Occipital lobe (tissue), 3 donors: Measurements from ENCODE around the gene ZNF157. TPM values are rescaled to one million over a fixed set of nuclear protein-coding genes. Genes with fewer than 3 reads are reported as not detected.

Source experiments
- DNase-seq: peaks from one replicate; lab custom pipeline; 2025; lab: John Stamatoyannopoulos, UW
- small RNA-seq: library from RNA; depleted of rRNA; stranded (forward); fragments of <200 nt; gene quantifications from one replicate; pipeline ENCODE3, GENCODE V24; 2014
- total RNA-seq: library from RNA; depleted of rRNA; stranded (reverse); fragments of >200 nt; gene quantifications from one replicate; pipeline ENCODE4 v1.2.3, GENCODE V29; 2014

The ZNF157 gene
- total RNA-seq, 1 donor from 2014 or later = 4.7 TPM

GRCh38 chrX:47446971-47447370 is 76.6 kb downstream of the ZNF157 start:
- DNase-seq = no peak

- no peak for DNase-seq
Observed at GRCh38 chrX:47447607-47448006, 77.2 kb downstream of the ZNF157 start.

GRCh38 chrX:47448165-47448806 is 77.9 kb downstream of the ZNF157 start:
- DNase-seq = no peak

- no peak for DNase-seq
Observed at GRCh38 chrX:47452112-47452511, 81.7 kb downstream of the ZNF157 start.

- no peak for DNase-seq
Observed at GRCh38 chrX:47456080-47456479, 85.7 kb downstream of the ZNF157 start.

- no peak for DNase-seq
Observed at GRCh38 chrX:47458528-47458927, 88.2 kb downstream of the ZNF157 start.

- DNase-seq = no peak
Observed at GRCh38 chrX:47460561-47460960, 90.2 kb downstream of the ZNF157 start.

Small RNA genes lying within 50 kb of the gene (small RNA-seq; reads per million reads assigned to genes)
- 0.17 reads per million for gene SNORA11C

Other genes starting within 250 kb of the ZNF157 start
- gene NDUFB11, start 225.9 kb upstream of the ZNF157 start, total RNA-seq = 50.4 TPM
- gene RBM10, start 225.4 kb upstream of the ZNF157 start, total RNA-seq = 38.7 TPM
- 127 TPM for gene UBA1, start 176.7 kb upstream of the ZNF157 start, total RNA-seq
- 63.5 TPM for gene CDK16, start 151.9 kb upstream of the ZNF157 start, total RNA-seq
- 131 TPM for gene USP11, start 137.6 kb upstream of the ZNF157 start, total RNA-seq
- 9.2 TPM for gene ZNF41, start 112.6 kb downstream of the ZNF157 start, total RNA-seq
- gene ARAF, start 190.6 kb downstream of the ZNF157 start, total RNA-seq = 7.3 TPM
- 3.9 TPM for gene TIMP1, start 211.9 kb downstream of the ZNF157 start, total RNA-seq
- gene SYN1, start 249.3 kb downstream of the ZNF157 start, total RNA-seq = 17.5 TPM